GM23338 (cell line): ENCODE measurements around the gene RUNX1. TPM values are rescaled to one million over a fixed set of nuclear protein-coding genes. Genes with fewer than 3 reads are reported as not detected.

Experiments used
- ATAC-seq: fragments of 200-7000 bp; cut with Tn5 transposase; 3 replicates; pipeline ENCODE4 v1.9.1; 2020
- DNase-seq: peaks from one replicate; pipeline ENCODE4 v3.0.0-alpha.2; 2015; ENCODE audit warnings: low spot score
- H2AFZ ChIP-seq: fragments of 200-600 bp; sonication (generic); 2 replicates; pipeline ENCODE4 v1.8.0; 2016; ENCODE audit warnings: antibody characterized with exemption, mild to moderate bottlenecking, moderate library complexity
- H3F3A ChIP-seq: fragments of 200-600 bp; sonication (generic); replicated peaks from 2 replicates; pipeline ENCODE4 v1.8.0; 2017; ENCODE audit warnings: antibody characterized with exemption, mixed run types, low read depth
- H3K27ac ChIP-seq: fragments of 200-600 bp; sonication (generic); 2 replicates; pipeline ENCODE4 v1.6.1; 2016; ENCODE audit warnings: low read depth
- H3K27me3 ChIP-seq: fragments of 200-600 bp; sonication (generic); 2 replicates; pipeline ENCODE4 v1.8.0; 2016; ENCODE audit warnings: mild to moderate bottlenecking, mixed run types, moderate library complexity; ENCODE audit not compliant: insufficient read depth
- H3K36me3 ChIP-seq: fragments of 200-600 bp; sonication (generic); 2 replicates; pipeline ENCODE4 v1.8.0; 2016; ENCODE audit warnings: mild to moderate bottlenecking; ENCODE audit not compliant: insufficient read depth
- H3K4me1 ChIP-seq: fragments of 200-600 bp; sonication (generic); 2 replicates; pipeline ENCODE4 v1.8.0; 2016; ENCODE audit warnings: mild to moderate bottlenecking, moderate library complexity; ENCODE audit not compliant: insufficient read depth
- H3K4me2 ChIP-seq: fragments of 200-600 bp; sonication (generic); 2 replicates; pipeline ENCODE4 v1.7.1; 2017; ENCODE audit warnings: mixed run types
- H3K4me3 ChIP-seq: fragments of 200-600 bp; sonication (generic); 2 replicates; pipeline ENCODE4 v1.6.1; 2016; ENCODE audit warnings: mixed run types
- H3K79me2 ChIP-seq: fragments of 200-600 bp; sonication (generic); replicated peaks from 2 replicates; pipeline ENCODE4 v1.8.0; 2017; ENCODE audit warnings: mild to moderate bottlenecking; ENCODE audit not compliant: insufficient read depth
- H3K9me2 ChIP-seq: fragments of 200-600 bp; sonication (generic); 2 replicates; pipeline ENCODE4 v1.8.0; 2017; ENCODE audit not compliant: insufficient read depth
- H4K20me1 ChIP-seq: fragments of 200-600 bp; sonication (generic); replicated peaks from 2 replicates; pipeline ENCODE4 v1.8.0; 2017; ENCODE audit warnings: mild to moderate bottlenecking; ENCODE audit not compliant: insufficient read depth
- H3K27ac Mint-ChIP-seq: 2 replicates; pipeline ENCODE4 v1.8.0; 2020; ENCODE audit warnings: inconsistent platforms, mild to moderate bottlenecking, moderate library complexity, mixed read lengths
- H3K27me3 Mint-ChIP-seq: 3 replicates; pipeline ENCODE4 v1.8.0; 2022; ENCODE audit warnings: low read depth, mild to moderate bottlenecking, moderate library complexity, mixed read lengths, inconsistent platforms; ENCODE audit not compliant: insufficient read depth, poor library complexity
- H3K36me3 Mint-ChIP-seq: 3 replicates; pipeline ENCODE4 v1.8.0; 2021; ENCODE audit warnings: low read depth, mild to moderate bottlenecking, inconsistent platforms, moderate library complexity, mixed read lengths
- H3K4me1 Mint-ChIP-seq: 3 replicates; pipeline ENCODE4 v1.8.0; 2020; ENCODE audit warnings: mild to moderate bottlenecking, inconsistent platforms, mixed read lengths
- H3K4me3 Mint-ChIP-seq: 3 replicates; pipeline ENCODE4 v1.8.0; 2021; ENCODE audit warnings: moderate library complexity, mild to moderate bottlenecking, inconsistent platforms, mixed read lengths
- H3K9me3 Mint-ChIP-seq: 3 replicates; pipeline ENCODE4 v1.8.0; 2020; ENCODE audit warnings: moderate library complexity, mild to moderate bottlenecking, inconsistent platforms, mixed read lengths
- CREB1 ChIP-seq: fragments of 250-450 bp; sonication (Bioruptor Pico); IDR thresholded peaks from 2 replicates; pipeline ENCODE4 v1.5.0; 2020; ENCODE audit warnings: low read depth, mild to moderate bottlenecking, moderate library complexity
- CTCF ChIP-seq, 2 experiments: fragments of 200-600 bp in 1 of 2; sonication (generic) in 1 of 2; conservative IDR thresholded peaks; 2 replicates each; pipeline versions ENCODE4 v1.5.1 to v1.6.1; 2016 to 2017; ENCODE audit warnings: antibody characterized with exemption in 2 of 2, low read depth in 2 of 2, mild to moderate bottlenecking in 2 of 2, moderate library complexity in 1 of 2
- ETS1 ChIP-seq: IDR thresholded peaks from 2 replicates; pipeline ENCODE4 v1.6.1; 2016; ENCODE audit warnings: antibody characterized with exemption
- EZH2 ChIP-seq: fragments of 200-600 bp; sonication (generic); IDR thresholded peaks from one replicate; pipeline ENCODE4 v1.8.0; 2017; ENCODE audit warnings: antibody characterized with exemption, mild to moderate bottlenecking, low read depth; ENCODE audit not compliant: unreplicated experiment
- EZH2phosphoT487 ChIP-seq: fragments of 200-600 bp; sonication (generic); IDR thresholded peaks from one replicate; pipeline ENCODE4 v1.8.1; 2018; ENCODE audit warnings: antibody characterized with exemption; ENCODE audit not compliant: unreplicated experiment
- JUNB ChIP-seq: IDR thresholded peaks from one replicate; pipeline ENCODE4 v1.6.1; 2016; ENCODE audit warnings: antibody characterized with exemption; ENCODE audit not compliant: unreplicated experiment
- POLR2AphosphoS5 ChIP-seq: IDR thresholded peaks from 2 replicates; pipeline ENCODE4 v1.6.1; 2016; ENCODE audit warnings: antibody characterized with exemption, low read depth
- REST ChIP-seq: IDR thresholded peaks from one replicate; pipeline ENCODE4 v1.6.1; 2018; ENCODE audit warnings: antibody characterized with exemption; ENCODE audit not compliant: unreplicated experiment
- STAT1 ChIP-seq: IDR thresholded peaks from one replicate; pipeline ENCODE4 v1.6.1; 2016; ENCODE audit warnings: antibody characterized with exemption; ENCODE audit not compliant: unreplicated experiment
- ZNF331 ChIP-seq: fragments of 250-450 bp; sonication (Bioruptor Pico); IDR thresholded peaks from 2 replicates; pipeline ENCODE4 v1.5.0; 2020; ENCODE audit warnings: low read depth, mild to moderate bottlenecking, moderate library complexity
- polyA plus RNA-seq: library from polyadenylated mRNA; unstranded; fragments of >200 nt; fragmentation: Nextera tagmentation; extraction: Ambion mirVana; gene quantifications from 2 replicates; pipeline ENCODE4 v1.2.1, GENCODE V29; 2016
- total RNA-seq: library from RNA; depleted of rRNA; stranded (reverse); fragments of >200 nt; shearing (Covaris generic); gene quantifications from 2 replicates; pipeline ENCODE4 v1.2.3, GENCODE V29; 2014
- TF ChIP-seq, protein P1 (sequence below): fragments of 250-450 bp; sonication (Bioruptor Pico); IDR thresholded peaks from 2 replicates; pipeline ENCODE4 v1.5.0; 2020; ENCODE audit warnings: mild to moderate bottlenecking, moderate library complexity

The RUNX1 gene
- total and polyA plus RNA-seq, 2 experiments from 2014 or later: 0.29 to 1.1 TPM

GRCh38 chr21:35021546-35021945, 27.6 kb downstream of the RUNX1 start (continued):
- TF ChIP-seq, protein P1, sequence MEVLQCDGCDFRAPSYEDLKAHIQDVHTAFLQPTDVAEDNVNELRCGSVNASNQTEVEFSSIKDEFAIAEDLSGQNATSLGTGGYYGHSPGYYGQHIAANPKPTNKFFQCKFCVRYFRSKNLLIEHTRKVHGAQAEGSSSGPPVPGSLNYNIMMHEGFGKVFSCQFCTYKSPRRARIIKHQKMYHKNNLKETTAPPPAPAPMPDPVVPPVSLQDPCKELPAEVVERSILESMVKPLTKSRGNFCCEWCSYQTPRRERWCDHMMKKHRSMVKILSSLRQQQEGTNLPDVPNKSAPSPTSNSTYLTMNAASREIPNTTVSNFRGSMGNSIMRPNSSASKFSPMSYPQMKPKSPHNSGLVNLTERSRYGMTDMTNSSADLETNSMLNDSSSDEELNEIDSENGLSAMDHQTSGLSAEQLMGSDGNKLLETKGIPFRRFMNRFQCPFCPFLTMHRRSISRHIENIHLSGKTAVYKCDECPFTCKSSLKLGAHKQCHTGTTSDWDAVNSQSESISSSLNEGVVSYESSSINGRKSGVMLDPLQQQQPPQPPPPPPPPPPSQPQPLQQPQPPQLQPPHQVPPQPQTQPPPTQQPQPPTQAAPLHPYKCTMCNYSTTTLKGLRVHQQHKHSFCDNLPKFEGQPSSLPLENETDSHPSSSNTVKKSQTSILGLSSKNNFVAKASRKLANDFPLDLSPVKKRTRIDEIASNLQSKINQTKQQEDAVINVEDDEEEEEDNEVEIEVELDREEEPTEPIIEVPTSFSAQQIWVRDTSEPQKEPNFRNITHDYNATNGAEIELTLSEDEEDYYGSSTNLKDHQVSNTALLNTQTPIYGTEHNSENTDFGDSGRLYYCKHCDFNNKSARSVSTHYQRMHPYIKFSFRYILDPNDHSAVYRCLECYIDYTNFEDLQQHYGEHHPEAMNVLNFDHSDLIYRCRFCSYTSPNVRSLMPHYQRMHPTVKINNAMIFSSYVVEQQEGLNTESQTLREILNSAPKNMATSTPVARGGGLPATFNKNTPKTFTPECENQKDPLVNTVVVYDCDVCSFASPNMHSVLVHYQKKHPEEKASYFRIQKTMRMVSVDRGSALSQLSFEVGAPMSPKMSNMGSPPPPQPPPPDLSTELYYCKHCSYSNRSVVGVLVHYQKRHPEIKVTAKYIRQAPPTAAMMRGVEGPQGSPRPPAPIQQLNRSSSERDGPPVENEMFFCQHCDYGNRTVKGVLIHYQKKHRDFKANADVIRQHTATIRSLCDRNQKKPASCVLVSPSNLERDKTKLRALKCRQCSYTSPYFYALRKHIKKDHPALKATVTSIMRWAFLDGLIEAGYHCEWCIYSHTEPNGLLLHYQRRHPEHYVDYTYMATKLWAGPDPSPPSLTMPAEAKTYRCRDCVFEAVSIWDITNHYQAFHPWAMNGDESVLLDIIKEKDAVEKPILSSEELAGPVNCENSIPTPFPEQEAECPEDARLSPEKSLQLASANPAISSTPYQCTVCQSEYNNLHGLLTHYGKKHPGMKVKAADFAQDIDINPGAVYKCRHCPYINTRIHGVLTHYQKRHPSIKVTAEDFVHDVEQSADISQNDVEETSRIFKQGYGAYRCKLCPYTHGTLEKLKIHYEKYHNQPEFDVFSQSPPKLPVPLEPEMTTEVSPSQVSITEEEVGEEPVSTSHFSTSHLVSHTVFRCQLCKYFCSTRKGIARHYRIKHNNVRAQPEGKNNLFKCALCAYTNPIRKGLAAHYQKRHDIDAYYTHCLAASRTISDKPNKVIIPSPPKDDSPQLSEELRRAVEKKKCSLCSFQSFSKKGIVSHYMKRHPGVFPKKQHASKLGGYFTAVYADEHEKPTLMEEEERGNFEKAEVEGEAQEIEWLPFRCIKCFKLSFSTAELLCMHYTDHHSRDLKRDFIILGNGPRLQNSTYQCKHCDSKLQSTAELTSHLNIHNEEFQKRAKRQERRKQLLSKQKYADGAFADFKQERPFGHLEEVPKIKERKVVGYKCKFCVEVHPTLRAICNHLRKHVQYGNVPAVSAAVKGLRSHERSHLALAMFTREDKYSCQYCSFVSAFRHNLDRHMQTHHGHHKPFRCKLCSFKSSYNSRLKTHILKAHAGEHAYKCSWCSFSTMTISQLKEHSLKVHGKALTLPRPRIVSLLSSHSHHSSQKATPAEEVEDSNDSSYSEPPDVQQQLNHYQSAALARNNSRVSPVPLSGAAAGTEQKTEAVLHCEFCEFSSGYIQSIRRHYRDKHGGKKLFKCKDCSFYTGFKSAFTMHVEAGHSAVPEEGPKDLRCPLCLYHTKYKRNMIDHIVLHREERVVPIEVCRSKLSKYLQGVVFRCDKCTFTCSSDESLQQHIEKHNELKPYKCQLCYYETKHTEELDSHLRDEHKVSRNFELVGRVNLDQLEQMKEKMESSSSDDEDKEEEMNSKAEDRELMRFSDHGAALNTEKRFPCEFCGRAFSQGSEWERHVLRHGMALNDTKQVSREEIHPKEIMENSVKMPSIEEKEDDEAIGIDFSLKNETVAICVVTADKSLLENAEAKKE (CRISPR knock-in tag): no peak
- TF ChIP-seq ZNF331 (CRISPR knock-in tag) (no peak), REST (no peak), STAT1 (no peak)

DNA sequence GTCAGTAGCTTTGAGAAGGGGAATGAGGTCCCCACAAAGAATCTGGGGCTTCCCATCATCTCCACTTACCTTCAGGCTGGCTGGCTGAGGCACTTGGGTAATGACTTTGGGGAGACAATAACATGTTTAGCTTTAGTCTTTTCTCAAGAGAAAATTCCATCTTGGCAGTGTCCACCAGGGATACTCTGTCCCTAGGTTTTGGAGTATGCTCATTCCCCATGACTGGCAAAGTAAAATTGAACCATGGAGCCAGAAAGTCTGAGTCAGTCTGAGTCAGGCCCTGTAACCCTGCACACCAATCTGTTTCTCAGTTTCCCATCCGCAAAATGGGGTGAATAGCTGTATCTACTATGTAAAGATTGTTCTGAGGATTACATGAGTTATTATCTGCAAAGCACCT, 28.2 kb downstream of the RUNX1 start:
- Mint-ChIP-seq H3K36me3 (no peaks in the 10 kb centered on the region), H3K4me3 (no peak overlapping the region), H3K4me1 (peaks cover 13% of the 10 kb centered on the region), H3K27me3 (peaks cover 13% of the 10 kb centered on the region), H3K27ac (no peak overlapping the region), H3K9me3 (no peaks in the 10 kb centered on the region)
- no peak overlapping the region for H3K27ac ChIP-seq
- H2AFZ ChIP-seq: no peak overlapping the region
- H4K20me1 ChIP-seq: no peaks in the 10 kb centered on the region
- no peak overlapping the region for H3K4me3 ChIP-seq
- peaks cover 1% of the 10 kb centered on the region; the same call in 1 of the 2 replicates for H3K4me1 ChIP-seq
- H3K79me2 ChIP-seq: no peaks in the 10 kb centered on the region
- ATAC-seq: no peak
- H3K9me2 ChIP-seq: no peaks in the 10 kb centered on the region
- H3K36me3 ChIP-seq: no peaks in the 10 kb centered on the region
- H3K4me2 ChIP-seq: no peak overlapping the region
- TF ChIP-seq ETS1 (no peak), JUNB (no peak), EZH2 (no peak), CTCF (conservative IDR thresholded peaks at IDR 0.05; ENCODE audit: low read depth in 2 of 2) (no peak), EZH2phosphoT487 (no peak), STAT1 (no peak), POLR2AphosphoS5 (no peak), CREB1 (CRISPR knock-in tag) (no peak)
- H3F3A ChIP-seq: no peaks in the 10 kb centered on the region
- H3K27me3 ChIP-seq: peaks cover 8% of the 10 kb centered on the region
- DNase-seq: no peak
